ENCODE results near the gene FAM114A2.
"Not testable (repeated sequence)": the region's sequence is repeated elsewhere in the genome, so short reads cannot be mapped to it uniquely, and the experiment has no call there.

Gene FAM114A2

DNA sequence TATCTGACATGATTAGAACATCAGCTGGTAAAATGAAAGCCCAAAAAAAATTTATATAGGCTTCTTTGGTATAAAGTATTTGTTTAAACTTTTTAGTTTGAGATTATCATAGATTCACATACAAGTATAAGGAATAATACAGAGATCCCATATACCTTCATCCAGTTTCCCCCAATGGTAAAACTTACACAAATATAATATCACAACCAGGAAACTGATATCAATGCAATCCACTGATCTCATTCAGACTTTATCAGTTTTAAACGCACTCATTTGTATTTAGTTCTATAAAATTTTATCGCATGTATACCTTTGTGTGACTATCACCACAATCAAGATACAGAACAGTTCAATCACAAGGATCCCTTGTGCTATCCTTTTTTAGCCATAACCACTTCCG lies 3.8 kb downstream of the FAM114A2 start:
- H3K4me3 Mint-ChIP-seq: no peak overlapping the region
- DNase-seq: no peak

DNA sequence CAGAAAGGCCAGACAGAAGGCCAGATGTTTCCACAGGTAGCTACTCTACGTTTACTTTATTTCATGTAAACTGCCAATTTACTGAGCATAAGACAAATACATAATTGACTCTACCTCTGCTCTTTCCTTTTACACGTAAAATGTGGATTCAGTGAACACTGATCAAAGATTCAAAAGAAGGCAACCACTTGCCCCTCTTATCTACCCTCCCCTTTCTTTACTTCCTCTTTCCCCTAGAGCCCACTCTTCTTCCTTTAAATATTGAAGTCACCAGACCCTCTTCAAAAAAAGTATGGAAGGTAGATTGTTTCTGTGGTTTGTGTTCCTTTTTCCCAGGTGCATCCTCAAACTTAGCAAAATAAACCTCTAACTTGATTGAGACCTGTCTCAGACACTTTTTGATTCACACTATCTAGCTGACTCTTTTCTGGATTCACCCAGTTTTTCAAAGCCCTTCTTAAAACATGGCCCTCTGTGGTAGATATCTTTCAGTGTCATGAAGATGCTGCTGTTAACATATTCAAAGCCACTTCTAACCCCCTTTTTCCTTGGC lies 6.7 kb downstream of the FAM114A2 start:
- DNase-seq (no peak), ATAC-seq (replicated peaks) (no peak)
- no peak overlapping the region for H3K4me3 Mint-ChIP-seq
- no peaks in the 10 kb centered on the region for H3K9me3 Mint-ChIP-seq
- no peak overlapping the region for H3K27ac Mint-ChIP-seq
- H3K36me3 Mint-ChIP-seq: peaks cover 19 to 46% of the 10 kb centered on the region in 2 donors
- H3K27me3 Mint-ChIP-seq: no peaks in the 10 kb centered on the region
- peaks cover 0 to 8% of the 10 kb centered on the region in 2 donors for H3K4me1 Mint-ChIP-seq

More for the DNA sequence above, 3.8 kb downstream of the FAM114A2 start:
- Mint-ChIP-seq H3K27me3 (no peaks in the 10 kb centered on the region), H3K36me3 (peaks cover 20 to 37% of the 10 kb centered on the region in 2 donors), H3K4me1 (peaks cover 14% of the 10 kb centered on the region in 2 donors), H3K27ac (no peak overlapping the region), H3K9me3 (no peaks in the 10 kb centered on the region)
- no peak for ATAC-seq (replicated peaks)

DNA sequence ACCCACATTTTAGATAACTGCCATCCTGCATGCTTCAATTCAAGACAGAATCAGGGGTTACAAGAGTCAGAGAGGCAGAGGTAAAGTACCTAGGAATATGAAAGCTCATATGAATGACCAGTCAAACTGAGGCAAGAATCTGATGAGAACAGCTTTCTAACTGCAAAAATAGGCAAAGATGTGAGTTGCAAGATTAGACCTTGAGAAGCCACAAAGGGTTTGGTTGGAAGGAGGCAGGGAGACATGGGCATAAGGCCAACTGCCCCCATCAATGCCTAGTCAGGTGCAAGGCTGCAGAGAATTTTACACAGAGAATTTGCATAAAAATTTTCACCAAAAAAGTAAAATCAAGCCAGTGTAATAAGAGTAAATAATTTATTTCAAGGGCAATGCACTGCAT lies 12.8 kb downstream of the FAM114A2 start:
- no peaks in the 10 kb centered on the region for H3K27me3 Mint-ChIP-seq
- H3K27ac Mint-ChIP-seq: no peak overlapping the region
- DNase-seq: no peak
- H3K4me3 Mint-ChIP-seq: no peak overlapping the region
- H3K36me3 Mint-ChIP-seq: peaks cover 32 to 51% of the 10 kb centered on the region in 2 donors
- no peaks in the 10 kb centered on the region for H3K9me3 Mint-ChIP-seq
- peaks cover 0 to 3% of the 10 kb centered on the region in 2 donors for H3K4me1 Mint-ChIP-seq
- ATAC-seq (replicated peaks): no peak

- not testable (repeated sequence) for DNase-seq; H3K27me3 Mint-ChIP-seq; H3K27ac Mint-ChIP-seq; H3K9me3 Mint-ChIP-seq; ATAC-seq (replicated peaks); H3K4me3 Mint-ChIP-seq
- H3K36me3 Mint-ChIP-seq: peaks cover 81 to 89% of the 10 kb centered on the region in 2 donors
- H3K4me1 Mint-ChIP-seq: peaks cover 11 to 24% of the 10 kb centered on the region in 2 donors
Observed at GRCh38 chr5:154018919-154019318, 19.8 kb downstream of the FAM114A2 start.

GRCh38 chr5:154015071-154015693 lies 23.5 kb downstream of the FAM114A2 start:
- ATAC-seq (replicated peaks) (no peak), DNase-seq (no peak)
- peaks cover 65 to 82% of the 10 kb centered on the region in 2 donors for H3K36me3 Mint-ChIP-seq
- no peaks in the 10 kb centered on the region for H3K27me3 Mint-ChIP-seq
- peaks cover 8 to 21% of the 10 kb centered on the region in 2 donors for H3K4me1 Mint-ChIP-seq
- H3K4me3 Mint-ChIP-seq: no peak overlapping the region
- no peak overlapping the region for H3K27ac Mint-ChIP-seq
- H3K9me3 Mint-ChIP-seq: peaks cover 0 to 5% of the 10 kb centered on the region in 2 donors

DNA sequence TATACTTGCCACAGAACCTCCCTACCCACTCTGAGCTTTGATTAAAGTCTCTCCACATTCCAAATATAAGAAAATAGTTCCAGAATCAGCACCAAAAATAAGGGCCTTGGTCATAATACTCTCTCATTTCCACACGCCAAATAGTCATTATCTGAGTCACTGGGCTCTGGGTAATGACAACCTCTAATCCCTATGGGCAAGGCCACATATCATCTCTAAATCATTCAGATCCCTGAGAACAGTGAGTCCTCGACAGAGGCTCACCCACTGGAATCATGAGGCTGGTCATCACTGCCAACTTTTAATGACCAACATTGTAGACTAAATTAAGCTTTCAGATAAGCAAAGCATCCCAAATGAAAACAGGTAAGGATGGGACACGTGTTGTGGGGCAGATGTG lies 28.1 kb downstream of the FAM114A2 start:
- Mint-ChIP-seq H3K4me3 (no peak overlapping the region), H3K27me3 (no peaks in the 10 kb centered on the region), H3K27ac (no peak overlapping the region), H3K4me1 (no peaks in the 10 kb centered on the region), H3K36me3 (peaks cover 37 to 65% of the 10 kb centered on the region in 2 donors), H3K9me3 (no peaks in the 10 kb centered on the region)
- DNase-seq (no peak), ATAC-seq (replicated peaks) (no peak)

- DNase-seq (no peak), ATAC-seq (replicated peaks) (no peak)
- Mint-ChIP-seq H3K27ac (no peak overlapping the region), H3K36me3 (peaks cover 19 to 40% of the 10 kb centered on the region in 2 donors), H3K4me1 (no peaks in the 10 kb centered on the region), H3K27me3 (no peaks in the 10 kb centered on the region), H3K9me3 (no peaks in the 10 kb centered on the region), H3K4me3 (no peak overlapping the region)
Observed at GRCh38 chr5:154005648-154006047, 33.1 kb downstream of the FAM114A2 start.

DNA sequence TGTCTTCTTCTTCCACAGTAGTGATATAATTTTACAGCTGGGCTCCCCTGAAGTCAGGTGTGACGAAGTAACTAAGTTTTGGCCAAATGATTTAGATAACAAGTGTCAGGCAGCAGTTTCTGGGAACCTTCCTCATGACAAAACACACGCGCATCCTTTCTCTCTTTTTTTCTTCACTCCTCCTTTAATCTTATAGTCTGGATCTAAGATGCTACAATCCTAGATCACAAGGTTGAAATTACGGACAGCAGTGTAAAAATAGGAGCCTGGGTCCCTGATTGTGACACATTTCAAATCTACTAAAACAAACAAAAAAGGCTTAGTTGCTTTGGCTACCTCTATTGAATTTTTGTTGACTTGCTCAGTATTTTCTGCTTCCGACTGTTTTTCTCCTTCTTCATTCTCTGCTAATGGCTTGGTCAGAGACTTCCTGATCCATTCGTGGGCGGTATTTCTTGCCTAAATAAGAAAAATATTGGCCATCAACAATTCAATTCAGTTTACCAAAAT lies 36.1 kb downstream of the FAM114A2 start:
- Mint-ChIP-seq H3K36me3 (peaks cover 29 to 40% of the 10 kb centered on the region in 2 donors), H3K27ac (no peak overlapping the region), H3K27me3 (no peaks in the 10 kb centered on the region), H3K9me3 (peaks cover 0 to 3% of the 10 kb centered on the region in 2 donors), H3K4me3 (no peak overlapping the region), H3K4me1 (no peaks in the 10 kb centered on the region)
- no peak for ATAC-seq (replicated peaks)
- DNase-seq: no peak

- Mint-ChIP-seq H3K4me3 (no peak overlapping the region), H3K27ac (no peak overlapping the region), H3K36me3 (peaks cover 33 to 45% of the 10 kb centered on the region in 2 donors), H3K4me1 (no peaks in the 10 kb centered on the region), H3K9me3 (peaks cover 0 to 3% of the 10 kb centered on the region in 2 donors), H3K27me3 (no peaks in the 10 kb centered on the region)
- ATAC-seq (replicated peaks) (no peak), DNase-seq (no peak)
Observed at GRCh38 chr5:154002093-154002492, 36.6 kb downstream of the FAM114A2 start.

DNA sequence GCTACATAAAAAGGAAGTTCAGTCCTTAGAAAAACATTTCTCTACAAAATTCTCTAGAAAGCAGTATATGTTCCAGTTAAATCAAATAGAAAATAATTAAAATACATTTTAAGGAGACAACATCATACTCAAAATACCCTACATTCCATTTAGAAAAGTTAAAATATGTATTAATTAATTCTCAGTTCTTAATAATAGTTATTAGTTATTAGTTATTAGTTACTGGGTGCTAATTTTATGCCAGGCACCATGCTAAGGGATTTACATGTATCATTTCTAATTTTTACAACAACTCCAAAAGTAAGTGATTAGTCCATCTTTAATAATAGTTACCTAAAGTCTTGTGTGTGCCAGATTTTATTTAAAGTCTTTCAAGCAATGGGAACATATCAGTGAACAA lies 38.0 kb downstream of the FAM114A2 start:
- Mint-ChIP-seq H3K36me3 (peaks cover 34 to 49% of the 10 kb centered on the region in 2 donors), H3K27me3 (no peaks in the 10 kb centered on the region), H3K27ac (no peak overlapping the region), H3K4me1 (no peaks in the 10 kb centered on the region), H3K9me3 (peaks cover 0 to 3% of the 10 kb centered on the region in 2 donors), H3K4me3 (no peak overlapping the region)
- DNase-seq: no peak
- ATAC-seq (replicated peaks): no peak

DNA sequence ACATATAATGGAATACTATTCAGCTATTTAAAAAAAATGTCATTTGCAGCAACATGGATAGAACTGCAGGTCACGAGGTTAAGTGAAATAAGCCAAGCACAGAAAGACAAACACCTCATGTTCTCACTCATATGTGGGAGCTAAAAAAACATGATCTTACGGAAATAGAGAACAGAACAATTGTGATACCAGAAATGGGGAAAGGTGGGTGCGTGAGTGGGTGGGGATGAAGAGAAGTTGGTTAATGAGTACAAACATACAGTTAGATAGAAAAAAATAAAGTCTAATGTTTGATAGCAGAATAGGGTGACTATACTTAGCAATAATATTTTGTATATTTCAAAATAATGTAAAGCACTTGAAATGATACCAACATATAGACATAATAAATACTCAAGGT lies 38.7 kb downstream of the FAM114A2 start:
- no peaks in the 10 kb centered on the region for H3K4me1 Mint-ChIP-seq
- H3K27ac Mint-ChIP-seq: no peak overlapping the region
- no peak for DNase-seq
- no peak overlapping the region for H3K4me3 Mint-ChIP-seq
- H3K36me3 Mint-ChIP-seq: peaks cover 36 to 52% of the 10 kb centered on the region in 2 donors
- no peaks in the 10 kb centered on the region for H3K27me3 Mint-ChIP-seq
- H3K9me3 Mint-ChIP-seq: peaks cover 0 to 3% of the 10 kb centered on the region in 2 donors
- ATAC-seq (replicated peaks): no peak

- Mint-ChIP-seq H3K27me3 (no peaks in the 10 kb centered on the region), H3K27ac (no peak overlapping the region), H3K4me3 (no peak overlapping the region), H3K36me3 (peaks cover 31 to 57% of the 10 kb centered on the region in 2 donors), H3K4me1 (no peaks in the 10 kb centered on the region), H3K9me3 (peaks cover 0 to 3% of the 10 kb centered on the region in 2 donors)
- DNase-seq (no peak), ATAC-seq (replicated peaks) (no peak)
Observed at GRCh38 chr5:153998768-153999167, 39.9 kb downstream of the FAM114A2 start.

DNA sequence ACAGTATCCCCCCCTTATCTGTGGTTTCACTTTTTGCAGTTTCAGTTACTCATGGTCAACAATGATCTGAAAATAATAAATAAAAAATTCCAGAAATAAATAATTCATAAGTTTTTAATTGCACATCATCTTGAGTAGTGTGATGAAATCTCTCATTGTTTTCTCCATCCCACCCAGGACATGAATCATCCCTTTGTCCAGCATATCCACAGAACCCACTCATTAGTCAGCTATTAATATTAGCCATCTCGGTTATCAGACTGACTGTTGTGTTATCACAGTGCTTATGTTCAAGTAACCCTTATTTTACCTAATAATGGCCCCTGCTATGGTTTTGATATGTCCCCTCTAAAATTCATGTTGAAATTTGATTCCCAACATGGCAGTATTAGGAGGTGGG lies 40.7 kb downstream of the FAM114A2 start:
- Mint-ChIP-seq H3K4me3 (no peak overlapping the region), H3K27ac (no peak overlapping the region), H3K27me3 (no peaks in the 10 kb centered on the region), H3K9me3 (peaks cover 0 to 3% of the 10 kb centered on the region in 2 donors), H3K4me1 (no peaks in the 10 kb centered on the region), H3K36me3 (peaks cover 31 to 59% of the 10 kb centered on the region in 2 donors)
- no peak for DNase-seq
- ATAC-seq (replicated peaks): no peak

- Mint-ChIP-seq H3K27ac (no peak overlapping the region), H3K9me3 (no peaks in the 10 kb centered on the region), H3K4me1 (no peaks in the 10 kb centered on the region), H3K27me3 (no peaks in the 10 kb centered on the region), H3K4me3 (no peak overlapping the region), H3K36me3 (peaks cover 18 to 49% of the 10 kb centered on the region in 2 donors)
- ATAC-seq (replicated peaks): no peak
- DNase-seq: no peak
Observed at GRCh38 chr5:153991168-153991567, 47.5 kb downstream of the FAM114A2 start.

- Mint-ChIP-seq H3K36me3 (peaks cover 14 to 32% of the 10 kb centered on the region in 2 donors), H3K9me3 (no peaks in the 10 kb centered on the region), H3K4me3 (no peak overlapping the region), H3K4me1 (no peaks in the 10 kb centered on the region), H3K27me3 (no peaks in the 10 kb centered on the region), H3K27ac (no peak overlapping the region)
- ATAC-seq (replicated peaks) (no peak), DNase-seq (no peak)
Observed at GRCh38 chr5:153988510-153988909, 50.2 kb downstream of the FAM114A2 start.
